SK-N-SH treated with all-trans-retinoic acid at 6 μM for 48 hours (cell line): ENCODE results near the gene LGALS7B.
"Not testable (repeated sequence)": the region's sequence is repeated elsewhere in the genome, so short reads cannot be mapped to it uniquely, and the experiment has no call there.

Source experiments
- ATAC-seq: fragments of 200-7000 bp; cut with Tn5 transposase; 3 replicates; pipeline ENCODE4 v1.9.1; 2020; ENCODE audit warnings: mild to moderate bottlenecking, moderate library complexity
- ARNTL ChIP-seq: fragments of 450-650 bp; formaldehyde crosslinking; IDR thresholded peaks from 2 replicates; pipeline ENCODE4 v1.5.0; 2020; ENCODE audit warnings: low read depth, mild to moderate bottlenecking, moderate library complexity, borderline replicate concordance
- BACH2 ChIP-seq: fragments of 250-450 bp; sonication (Bioruptor Pico); IDR thresholded peaks from 2 replicates; pipeline ENCODE4 v1.9.0; 2021; ENCODE audit warnings: mild to moderate bottlenecking, borderline replicate concordance
- CREB5 ChIP-seq: fragments of 250-450 bp; sonication (Bioruptor Pico); IDR thresholded peaks from 2 replicates; pipeline ENCODE4 v1.5.1; 2020; ENCODE audit warnings: low read depth, mild to moderate bottlenecking, moderate library complexity
- ESRRG ChIP-seq: fragments of 250-450 bp; sonication (Bioruptor Pico); IDR thresholded peaks from 2 replicates; pipeline ENCODE4 v1.6.1; 2021; ENCODE audit warnings: mild to moderate bottlenecking
- GLIS3 ChIP-seq: fragments of 250-450 bp; sonication (Bioruptor Pico); IDR thresholded peaks from 2 replicates; pipeline ENCODE4 v1.5.0; 2020; ENCODE audit warnings: mild to moderate bottlenecking, moderate library complexity
- ISL1 ChIP-seq: fragments of 250-450 bp; sonication (Bioruptor Pico); IDR thresholded peaks from 2 replicates; pipeline ENCODE4 v2.1.2; 2022; ENCODE audit warnings: mild to moderate bottlenecking, moderate library complexity
- OSR1 ChIP-seq: fragments of 250-450 bp; sonication (Bioruptor Pico); IDR thresholded peaks from 2 replicates; pipeline ENCODE4 v1.8.0; 2022; ENCODE audit warnings: moderate library complexity, mild to moderate bottlenecking, inconsistent platforms
- PATZ1 ChIP-seq: fragments of 250-450 bp; sonication (Bioruptor Pico); IDR thresholded peaks from 2 replicates; pipeline ENCODE4 v1.8.0; 2020; ENCODE audit warnings: mild to moderate bottlenecking, moderate library complexity, borderline replicate concordance
- RARB ChIP-seq: fragments of 250-450 bp; sonication (Bioruptor Pico); IDR thresholded peaks from 2 replicates; pipeline ENCODE4 v1.8.0; 2021; ENCODE audit warnings: mild to moderate bottlenecking, moderate library complexity
- SNAI2 ChIP-seq: fragments of 250-450 bp; sonication (Bioruptor Pico); IDR thresholded peaks from 2 replicates; pipeline ENCODE4 v1.5.0; 2020; ENCODE audit warnings: mild to moderate bottlenecking, moderate library complexity
- TCF4 ChIP-seq: fragments of 250-450 bp; sonication (Bioruptor Pico); IDR thresholded peaks from 2 replicates; pipeline ENCODE4 v1.8.0; 2021; ENCODE audit warnings: mild to moderate bottlenecking, moderate library complexity, borderline replicate concordance
- TOX ChIP-seq: fragments of 250-450 bp; sonication (Bioruptor Pico); IDR thresholded peaks from 2 replicates; pipeline ENCODE4 v1.8.0; 2021; ENCODE audit warnings: mild to moderate bottlenecking, moderate library complexity, borderline replicate concordance
- ZC3H10 ChIP-seq: fragments of 250-450 bp; sonication (Bioruptor Pico); IDR thresholded peaks from 2 replicates; pipeline ENCODE4 v1.5.1; 2021; ENCODE audit warnings: mild to moderate bottlenecking, moderate library complexity
- ZFP3 ChIP-seq: fragments of 250-450 bp; sonication (Bioruptor Pico); IDR thresholded peaks from 2 replicates; pipeline ENCODE4 v1.5.0; 2020; ENCODE audit warnings: mild to moderate bottlenecking, moderate library complexity
- ZFP30 ChIP-seq: fragments of 450-650 bp; formaldehyde crosslinking; IDR thresholded peaks from 2 replicates; pipeline ENCODE4 v1.5.0; 2022; ENCODE audit warnings: mild to moderate bottlenecking, moderate library complexity
- ZNF565 ChIP-seq: fragments of 450-650 bp; formaldehyde crosslinking; conservative IDR thresholded peaks from 2 replicates; pipeline ENCODE4 v1.5.0; 2020; ENCODE audit warnings: low read depth, mild to moderate bottlenecking, moderate library complexity
- ZNF70 ChIP-seq: fragments of 450-650 bp; formaldehyde crosslinking; IDR thresholded peaks from 2 replicates; pipeline ENCODE4 v1.5.0; 2020; ENCODE audit warnings: mild to moderate bottlenecking, moderate library complexity
- ZNF8 ChIP-seq: fragments of 450-650 bp; formaldehyde crosslinking; IDR thresholded peaks from 2 replicates; pipeline ENCODE4 v1.5.0; 2020; ENCODE audit warnings: mild to moderate bottlenecking, moderate library complexity
- TF ChIP-seq, protein P1 (sequence below): fragments of 250-450 bp; sonication (Bioruptor Pico); IDR thresholded peaks from 2 replicates; pipeline ENCODE4 v1.5.1; 2021; ENCODE audit warnings: mild to moderate bottlenecking, moderate library complexity
- TF ChIP-seq, protein P2 (sequence below): fragments of 250-450 bp; sonication (Bioruptor Pico); IDR thresholded peaks from 2 replicates; pipeline ENCODE4 v1.5.0; 2020; ENCODE audit warnings: mild to moderate bottlenecking, moderate library complexity

Gene LGALS7B

DNA sequence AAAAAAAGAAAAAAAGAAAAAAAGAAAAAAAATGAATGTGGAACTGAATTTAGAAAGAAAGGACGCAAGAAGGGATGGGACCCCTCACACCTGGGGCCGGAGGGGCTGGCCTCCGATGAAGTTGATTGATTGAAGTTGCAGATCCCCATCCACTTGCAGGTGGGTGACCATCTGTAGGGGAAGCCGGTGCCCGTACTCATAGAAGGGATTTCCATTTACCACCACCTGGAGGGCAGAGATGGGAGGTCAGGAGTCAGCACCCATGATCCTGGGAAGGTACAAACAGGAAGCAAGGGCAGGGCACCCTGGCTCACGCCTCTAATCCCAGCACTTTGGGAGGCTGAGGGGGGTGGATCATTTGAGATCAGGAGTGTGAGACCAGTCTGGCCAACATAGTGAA lies 17.4 kb downstream of the LGALS7B start (continued):
- TF ChIP-seq ARNTL (CRISPR knock-in tag) (no peak), CREB5 (no peak)

DNA sequence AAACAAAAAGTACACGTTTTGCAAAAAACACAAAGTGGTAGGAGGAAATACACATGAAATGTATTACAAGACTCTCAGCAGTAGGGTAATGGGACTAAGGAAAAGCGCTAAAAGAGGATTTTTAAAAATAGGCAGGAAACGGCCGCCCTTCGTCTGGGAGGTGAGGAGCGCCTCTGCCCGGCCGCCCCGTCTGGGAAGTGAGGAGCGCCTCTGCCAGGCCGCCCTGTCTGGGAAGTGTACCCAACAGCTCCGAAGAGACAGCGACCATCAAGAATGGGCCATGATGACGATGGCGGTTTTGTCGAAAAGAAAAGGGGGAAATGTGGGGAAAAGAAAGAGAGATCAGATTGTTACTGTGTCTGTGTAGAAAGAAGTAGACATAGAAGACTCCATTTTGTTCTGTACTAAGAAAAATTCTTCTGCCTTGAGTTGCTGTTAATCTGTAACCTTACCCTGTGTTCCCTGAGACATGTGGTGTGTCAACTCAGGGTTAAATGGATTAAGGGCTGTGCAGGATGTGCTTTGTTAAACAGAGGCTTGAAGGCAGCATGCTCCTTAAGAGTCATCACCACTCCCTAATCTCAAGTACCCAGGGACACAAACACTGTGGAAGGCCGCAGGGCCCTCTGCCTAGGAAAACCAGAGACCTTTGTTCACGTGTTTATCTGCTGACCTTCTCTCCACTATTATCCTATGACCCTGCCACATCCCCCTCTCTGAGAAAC lies 18.5 kb downstream of the LGALS7B start:
- ATAC-seq = not testable (repeated sequence)

DNA sequence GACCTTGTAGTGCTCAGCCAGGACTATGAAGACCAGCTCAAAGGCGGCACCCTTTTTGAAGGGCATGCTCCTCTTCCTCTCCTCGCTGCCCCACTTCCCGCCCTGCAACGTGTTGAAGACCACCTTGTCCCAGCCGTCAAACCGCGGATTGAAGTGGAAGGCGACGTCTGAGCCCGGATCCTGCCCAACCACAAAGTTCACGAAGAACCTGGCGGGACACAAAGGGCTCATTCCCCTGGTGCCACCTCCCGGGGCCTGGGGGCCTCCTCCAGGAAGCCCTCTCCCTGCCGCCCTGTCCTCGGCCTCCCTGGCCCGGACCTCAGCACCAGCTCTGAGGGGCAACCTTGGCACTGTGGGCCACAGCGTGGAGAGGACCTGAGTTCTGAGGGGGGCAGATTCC lies 19.7 kb downstream of the LGALS7B start:
- TF ChIP-seq ZFP30 (no peak), ESRRG (CRISPR knock-in tag) (no peak), ARNTL (CRISPR knock-in tag) (no peak), TCF4 (no peak), ISL1 (CRISPR knock-in tag) (no peak), ZFP3 (CRISPR knock-in tag) (no peak), SNAI2 (CRISPR knock-in tag) (no peak), ZNF70 (no peak), ZNF8 (no peak), ZNF565 (CRISPR knock-in tag) (no peak), ZC3H10 (CRISPR knock-in tag) (no peak)
- TF ChIP-seq, protein P1, sequence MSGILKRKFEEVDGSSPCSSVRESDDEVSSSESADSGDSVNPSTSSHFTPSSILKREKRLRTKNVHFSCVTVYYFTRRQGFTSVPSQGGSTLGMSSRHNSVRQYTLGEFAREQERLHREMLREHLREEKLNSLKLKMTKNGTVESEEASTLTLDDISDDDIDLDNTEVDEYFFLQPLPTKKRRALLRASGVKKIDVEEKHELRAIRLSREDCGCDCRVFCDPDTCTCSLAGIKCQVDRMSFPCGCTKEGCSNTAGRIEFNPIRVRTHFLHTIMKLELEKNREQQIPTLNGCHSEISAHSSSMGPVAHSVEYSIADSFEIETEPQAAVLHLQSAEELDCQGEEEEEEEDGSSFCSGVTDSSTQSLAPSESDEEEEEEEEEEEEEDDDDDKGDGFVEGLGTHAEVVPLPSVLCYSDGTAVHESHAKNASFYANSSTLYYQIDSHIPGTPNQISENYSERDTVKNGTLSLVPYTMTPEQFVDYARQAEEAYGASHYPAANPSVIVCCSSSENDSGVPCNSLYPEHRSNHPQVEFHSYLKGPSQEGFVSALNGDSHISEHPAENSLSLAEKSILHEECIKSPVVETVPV (CRISPR knock-in tag) = no peak
- TF ChIP-seq, protein P2, sequence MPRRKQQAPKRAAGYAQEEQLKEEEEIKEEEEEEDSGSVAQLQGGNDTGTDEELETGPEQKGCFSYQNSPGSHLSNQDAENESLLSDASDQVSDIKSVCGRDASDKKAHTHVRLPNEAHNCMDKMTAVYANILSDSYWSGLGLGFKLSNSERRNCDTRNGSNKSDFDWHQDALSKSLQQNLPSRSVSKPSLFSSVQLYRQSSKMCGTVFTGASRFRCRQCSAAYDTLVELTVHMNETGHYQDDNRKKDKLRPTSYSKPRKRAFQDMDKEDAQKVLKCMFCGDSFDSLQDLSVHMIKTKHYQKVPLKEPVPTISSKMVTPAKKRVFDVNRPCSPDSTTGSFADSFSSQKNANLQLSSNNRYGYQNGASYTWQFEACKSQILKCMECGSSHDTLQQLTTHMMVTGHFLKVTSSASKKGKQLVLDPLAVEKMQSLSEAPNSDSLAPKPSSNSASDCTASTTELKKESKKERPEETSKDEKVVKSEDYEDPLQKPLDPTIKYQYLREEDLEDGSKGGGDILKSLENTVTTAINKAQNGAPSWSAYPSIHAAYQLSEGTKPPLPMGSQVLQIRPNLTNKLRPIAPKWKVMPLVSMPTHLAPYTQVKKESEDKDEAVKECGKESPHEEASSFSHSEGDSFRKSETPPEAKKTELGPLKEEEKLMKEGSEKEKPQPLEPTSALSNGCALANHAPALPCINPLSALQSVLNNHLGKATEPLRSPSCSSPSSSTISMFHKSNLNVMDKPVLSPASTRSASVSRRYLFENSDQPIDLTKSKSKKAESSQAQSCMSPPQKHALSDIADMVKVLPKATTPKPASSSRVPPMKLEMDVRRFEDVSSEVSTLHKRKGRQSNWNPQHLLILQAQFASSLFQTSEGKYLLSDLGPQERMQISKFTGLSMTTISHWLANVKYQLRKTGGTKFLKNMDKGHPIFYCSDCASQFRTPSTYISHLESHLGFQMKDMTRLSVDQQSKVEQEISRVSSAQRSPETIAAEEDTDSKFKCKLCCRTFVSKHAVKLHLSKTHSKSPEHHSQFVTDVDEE (CRISPR knock-in tag) = no peak

GRCh38 chr19:38809592-38810252 lies 20.7 kb downstream of the LGALS7B start:
- no peak for ATAC-seq
- no peak for TF ChIP-seq ZFP3 (CRISPR knock-in tag)
- TF ChIP-seq, protein P1 (CRISPR knock-in tag) = no peak
- no peak for TF ChIP-seq ISL1 (CRISPR knock-in tag)
- no peak for TF ChIP-seq TCF4
- TF ChIP-seq ZNF70 = no peak
- no peak for TF ChIP-seq OSR1
- TF ChIP-seq BACH2 (CRISPR knock-in tag) = no peak
- no peak for TF ChIP-seq GLIS3 (CRISPR knock-in tag)
- TF ChIP-seq PATZ1 = no peak
- TF ChIP-seq RARB = no peak
- TF ChIP-seq CREB5 = no peak
- no peak for TF ChIP-seq ARNTL (CRISPR knock-in tag)
- TF ChIP-seq ZFP30 = no peak
- no peak for TF ChIP-seq ZNF8
- TF ChIP-seq SNAI2 (CRISPR knock-in tag) = no peak
- TF ChIP-seq ZNF565 (CRISPR knock-in tag) = no peak
- TF ChIP-seq TOX (CRISPR knock-in tag) = no peak

More for the DNA sequence above, 19.7 kb downstream of the LGALS7B start:
- ATAC-seq = no peak
